Measurements from ENCODE around the gene HCN3. TPM values are rescaled to one million over a fixed set of nuclear protein-coding genes. Genes with fewer than 3 reads are reported as not detected.

Gene HCN3
- total RNA-seq, 1 donor from 2014 or later, result 1.0 TPM

- H3K4me1 ChIP-seq (ENCODE audit: control insufficient read depth in 3 of 3, insufficient read depth in 3 of 3, low read length in 3 of 3), result peaks cover 10 to 16% (median 16%) of the 10 kb centered on the region in 3 donors
- H3K36me3 ChIP-seq (ENCODE audit: control insufficient read depth in 3 of 3, insufficient read depth in 3 of 3, low read length in 3 of 3), result peaks cover 0 to 5% (median under 1%) of the 10 kb centered on the region in 3 donors
- no peak overlapping the region for H3K4me3 ChIP-seq (ENCODE audit: low read length in 3 of 3)
- no peaks in the 10 kb centered on the region for H3K27me3 ChIP-seq (ENCODE audit: control insufficient read depth in 3 of 3, insufficient read depth in 3 of 3, low read length in 3 of 3)
- H3K9me3 ChIP-seq (ENCODE audit: control insufficient read depth in 3 of 3, low read length in 3 of 3), result no peaks in the 10 kb centered on the region
- H3K9ac ChIP-seq (ENCODE audit: low read depth in 1 of 3, low read length in 3 of 3), result no peak overlapping the region
- H3K27ac ChIP-seq (ENCODE audit: low read depth, low read length), result no peak overlapping the region
Observed at GRCh38 chr1:155307247-155307740, 30.0 kb downstream of the HCN3 start.

- H3K36me3 ChIP-seq (ENCODE audit: control insufficient read depth in 3 of 3, insufficient read depth in 3 of 3, low read length in 3 of 3), result peaks cover 7 to 12% (median 9%) of the 10 kb centered on the region in 3 donors
- no peaks in the 10 kb centered on the region for H3K9me3 ChIP-seq (ENCODE audit: control insufficient read depth in 3 of 3, low read length in 3 of 3)
- peak within 1 kb of the TSS; percentile 89 for H3K27ac ChIP-seq (ENCODE audit: low read depth, low read length)
- H3K27me3 ChIP-seq (ENCODE audit: control insufficient read depth in 3 of 3, insufficient read depth in 3 of 3, low read length in 3 of 3), result no peaks in the 10 kb centered on the region
- H3K9ac ChIP-seq (ENCODE audit: low read depth in 1 of 3, low read length in 3 of 3), result peak within 1 kb of the TSS; percentile 90 to 98 (median 98)
- peak within 1 kb of the TSS; percentile 93 to 99 (median 98) for H3K4me3 ChIP-seq (ENCODE audit: low read length in 3 of 3)
- peaks cover 10 to 16% (median 16%) of the 10 kb centered on the region in 3 donors for H3K4me1 ChIP-seq (ENCODE audit: control insufficient read depth in 3 of 3, insufficient read depth in 3 of 3, low read length in 3 of 3)
Observed at GRCh38 chr1:155308493-155309422, 31.5 kb downstream of the HCN3 start, which contains the start of gene FDPS. Gene FDPS, plus strand, starts transcription at chr1:155308866. Its CDS starts 924 bp downstream, at chr1:155309790.

- peaks cover 9 to 12% (median 11%) of the 10 kb centered on the region in 3 donors for H3K36me3 ChIP-seq (ENCODE audit: control insufficient read depth in 3 of 3, insufficient read depth in 3 of 3, low read length in 3 of 3)
- H3K9me3 ChIP-seq (ENCODE audit: control insufficient read depth in 3 of 3, low read length in 3 of 3), result no peaks in the 10 kb centered on the region
- H3K9ac ChIP-seq (ENCODE audit: low read depth in 1 of 3, low read length in 3 of 3), result peak overlapping the region; percentile 90 to 98 (median 98)
- H3K27me3 ChIP-seq (ENCODE audit: control insufficient read depth in 3 of 3, insufficient read depth in 3 of 3, low read length in 3 of 3), result no peaks in the 10 kb centered on the region
- H3K4me1 ChIP-seq (ENCODE audit: control insufficient read depth in 3 of 3, insufficient read depth in 3 of 3, low read length in 3 of 3), result peaks cover 10 to 16% (median 16%) of the 10 kb centered on the region in 3 donors
- H3K4me3 ChIP-seq (ENCODE audit: low read length in 3 of 3), result peak overlapping the region; percentile 93 to 99 (median 98)
- H3K27ac ChIP-seq (ENCODE audit: low read depth, low read length), result peak overlapping the region; percentile 89
Observed at GRCh38 chr1:155309423-155310021, 32.3 kb downstream of the HCN3 start.

GRCh38 chr1:155313261-155313660, 36.0 kb downstream of the HCN3 start:
- no peak overlapping the region for H3K27ac ChIP-seq (ENCODE audit: low read depth, low read length)
- peaks cover 10 to 16% (median 11%) of the 10 kb centered on the region in 3 donors for H3K4me1 ChIP-seq (ENCODE audit: control insufficient read depth in 3 of 3, insufficient read depth in 3 of 3, low read length in 3 of 3)
- H3K9ac ChIP-seq (ENCODE audit: low read depth in 1 of 3, low read length in 3 of 3), result no peak overlapping the region
- no peak overlapping the region for H3K4me3 ChIP-seq (ENCODE audit: low read length in 3 of 3)
- no peaks in the 10 kb centered on the region for H3K27me3 ChIP-seq (ENCODE audit: control insufficient read depth in 3 of 3, insufficient read depth in 3 of 3, low read length in 3 of 3)
- H3K36me3 ChIP-seq (ENCODE audit: control insufficient read depth in 3 of 3, insufficient read depth in 3 of 3, low read length in 3 of 3), result peaks cover 16 to 21% (median 18%) of the 10 kb centered on the region in 3 donors
- no peaks in the 10 kb centered on the region for H3K9me3 ChIP-seq (ENCODE audit: control insufficient read depth in 3 of 3, low read length in 3 of 3)

- no peak overlapping the region for H3K9ac ChIP-seq (ENCODE audit: low read depth in 1 of 3, low read length in 3 of 3)
- H3K36me3 ChIP-seq (ENCODE audit: control insufficient read depth in 3 of 3, insufficient read depth in 3 of 3, low read length in 3 of 3), result peaks cover 22 to 25% (median 23%) of the 10 kb centered on the region in 3 donors
- H3K9me3 ChIP-seq (ENCODE audit: control insufficient read depth in 3 of 3, low read length in 3 of 3), result no peaks in the 10 kb centered on the region
Observed at GRCh38 chr1:155316922-155317321, 39.7 kb downstream of the HCN3 start.

GRCh38 chr1:155318082-155318481, 40.8 kb downstream of the HCN3 start:
- no peak overlapping the region for H3K27ac ChIP-seq (ENCODE audit: low read depth, low read length)
- no peak overlapping the region for H3K4me3 ChIP-seq (ENCODE audit: low read length in 3 of 3)
- H3K9ac ChIP-seq (ENCODE audit: low read depth in 1 of 3, low read length in 3 of 3), result no peak overlapping the region
- no peaks in the 10 kb centered on the region for H3K9me3 ChIP-seq (ENCODE audit: control insufficient read depth in 3 of 3, low read length in 3 of 3)
- peaks cover 23 to 32% (median 23%) of the 10 kb centered on the region in 3 donors for H3K4me1 ChIP-seq (ENCODE audit: control insufficient read depth in 3 of 3, insufficient read depth in 3 of 3, low read length in 3 of 3)
- peaks cover 15 to 23% (median 21%) of the 10 kb centered on the region in 3 donors for H3K36me3 ChIP-seq (ENCODE audit: control insufficient read depth in 3 of 3, insufficient read depth in 3 of 3, low read length in 3 of 3)
- no peaks in the 10 kb centered on the region for H3K27me3 ChIP-seq (ENCODE audit: control insufficient read depth in 3 of 3, insufficient read depth in 3 of 3, low read length in 3 of 3)

More at GRCh38 chr1:155316922-155317321, 39.7 kb downstream of the HCN3 start:
- peaks cover 15 to 22% (median 17%) of the 10 kb centered on the region in 3 donors for H3K4me1 ChIP-seq (ENCODE audit: control insufficient read depth in 3 of 3, insufficient read depth in 3 of 3, low read length in 3 of 3)
- H3K4me3 ChIP-seq (ENCODE audit: low read length in 3 of 3), result no peak overlapping the region
- H3K27ac ChIP-seq (ENCODE audit: low read depth, low read length), result no peak overlapping the region
- H3K27me3 ChIP-seq (ENCODE audit: control insufficient read depth in 3 of 3, insufficient read depth in 3 of 3, low read length in 3 of 3), result no peaks in the 10 kb centered on the region

GRCh38 chr1:155319536-155319935, 42.3 kb downstream of the HCN3 start:
- H3K27ac ChIP-seq (ENCODE audit: low read depth, low read length), result no peak overlapping the region
- H3K36me3 ChIP-seq (ENCODE audit: control insufficient read depth in 3 of 3, insufficient read depth in 3 of 3, low read length in 3 of 3), result peaks cover 11 to 16% (median 13%) of the 10 kb centered on the region in 3 donors
- no peaks in the 10 kb centered on the region for H3K9me3 ChIP-seq (ENCODE audit: control insufficient read depth in 3 of 3, low read length in 3 of 3)
- peaks cover 23 to 35% (median 24%) of the 10 kb centered on the region in 3 donors for H3K4me1 ChIP-seq (ENCODE audit: control insufficient read depth in 3 of 3, insufficient read depth in 3 of 3, low read length in 3 of 3)
- H3K9ac ChIP-seq (ENCODE audit: low read depth in 1 of 3, low read length in 3 of 3), result no peak overlapping the region
- no peaks in the 10 kb centered on the region for H3K27me3 ChIP-seq (ENCODE audit: control insufficient read depth in 3 of 3, insufficient read depth in 3 of 3, low read length in 3 of 3)
- no peak overlapping the region for H3K4me3 ChIP-seq (ENCODE audit: low read length in 3 of 3)

GRCh38 chr1:155320252-155320651, 43.0 kb downstream of the HCN3 start:
- H3K9me3 ChIP-seq (ENCODE audit: control insufficient read depth in 3 of 3, low read length in 3 of 3), result no peaks in the 10 kb centered on the region
- peaks cover 29 to 42% (median 31%) of the 10 kb centered on the region in 3 donors for H3K4me1 ChIP-seq (ENCODE audit: control insufficient read depth in 3 of 3, insufficient read depth in 3 of 3, low read length in 3 of 3)
- H3K9ac ChIP-seq (ENCODE audit: low read depth in 1 of 3, low read length in 3 of 3), result peak overlapping the region; percentile 57 to 77 (median 59)
- H3K27me3 ChIP-seq (ENCODE audit: control insufficient read depth in 3 of 3, insufficient read depth in 3 of 3, low read length in 3 of 3), result no peaks in the 10 kb centered on the region
- H3K36me3 ChIP-seq (ENCODE audit: control insufficient read depth in 3 of 3, insufficient read depth in 3 of 3, low read length in 3 of 3), result peaks cover 7 to 13% (median 8%) of the 10 kb centered on the region in 3 donors
- H3K4me3 ChIP-seq (ENCODE audit: low read length in 3 of 3), result peak overlapping the region; percentile 76 to 80 (median 79)
- H3K27ac ChIP-seq (ENCODE audit: low read depth, low read length), result peak overlapping the region; percentile 75

GRCh38 chr1:155320661-155321617, 43.7 kb downstream of the HCN3 start, which contains the start of gene RUSC1:
Gene RUSC1, plus strand, starts transcription at chr1:155320894. Its CDS starts 880 bp downstream, at chr1:155321774.
- Histone ChIP-seq H3K36me3 (ENCODE audit: control insufficient read depth in 3 of 3, insufficient read depth in 3 of 3, low read length in 3 of 3) (peaks cover 8 to 13% (median 8%) of the 10 kb centered on the region in 3 donors), H3K4me3 (ENCODE audit: low read length in 3 of 3) (peak within 1 kb of the TSS; percentile 76 to 80 (median 79)), H3K9ac (ENCODE audit: low read depth in 1 of 3, low read length in 3 of 3) (peak within 1 kb of the TSS; percentile 57 to 77 (median 59)), H3K27ac (ENCODE audit: low read depth, low read length) (peak within 1 kb of the TSS; percentile 89), H3K9me3 (ENCODE audit: control insufficient read depth in 3 of 3, low read length in 3 of 3) (no peaks in the 10 kb centered on the region), H3K4me1 (ENCODE audit: control insufficient read depth in 3 of 3, insufficient read depth in 3 of 3, low read length in 3 of 3) (peaks cover 32 to 48% (median 35%) of the 10 kb centered on the region in 3 donors), H3K27me3 (ENCODE audit: control insufficient read depth in 3 of 3, insufficient read depth in 3 of 3, low read length in 3 of 3) (no peaks in the 10 kb centered on the region)

Data from skeletal muscle tissue (tissue), 4 donors.